ENCODE results near the gene HMGB3.
"Not testable (repeated sequence)": the region's sequence is repeated elsewhere in the genome, so short reads cannot be mapped to it uniquely, and the experiment has no call there.

Gene HMGB3

GRCh38 chrX:150980186-150980585 lies 2.9 kb upstream of the HMGB3 start:
- DNase-seq, result no peak

GRCh38 chrX:150980711-150981110 lies 2.4 kb upstream of the HMGB3 start:
- DNase-seq, result no peak

GRCh38 chrX:150982235-150982787 lies 824 bp upstream of the HMGB3 start:
- no peak for DNase-seq

- peak in 1 of 2 donors; percentile 12 for DNase-seq
Observed at GRCh38 chrX:150983521-150984168, 510 bp downstream of the HMGB3 start.

- DNase-seq, result peak; percentile 16 to 26
Observed at GRCh38 chrX:150984169-150984824, 1.2 kb downstream of the HMGB3 start.

GRCh38 chrX:150987687-150988086 lies 4.6 kb downstream of the HMGB3 start:
- DNase-seq, result not testable (repeated sequence)

- no peak for DNase-seq
Observed at GRCh38 chrX:150989420-150989819, 6.3 kb downstream of the HMGB3 start.

GRCh38 chrX:150990910-150991309 lies 7.8 kb downstream of the HMGB3 start:
- DNase-seq, result no peak

- no peak for DNase-seq
Observed at GRCh38 chrX:151000861-151001331, 17.8 kb downstream of the HMGB3 start.

GRCh38 chrX:151004085-151004484 lies 20.9 kb downstream of the HMGB3 start:
- DNase-seq, result no peak

GRCh38 chrX:151006410-151007109 lies 23.4 kb downstream of the HMGB3 start:
- no peak for DNase-seq

- no peak for DNase-seq
Observed at GRCh38 chrX:151009582-151009981, 26.4 kb downstream of the HMGB3 start.

GRCh38 chrX:151013164-151013743 lies 30.1 kb downstream of the HMGB3 start:
- no peak for DNase-seq

- DNase-seq, result no peak
Observed at GRCh38 chrX:151015684-151016083, 32.5 kb downstream of the HMGB3 start.

GRCh38 chrX:151019856-151020255 lies 36.7 kb downstream of the HMGB3 start:
- no peak for DNase-seq

- no peak for DNase-seq
Observed at GRCh38 chrX:151030845-151031244, 47.7 kb downstream of the HMGB3 start.

- no peak for DNase-seq
Observed at GRCh38 chrX:151031391-151031975, 48.3 kb downstream of the HMGB3 start.

- DNase-seq, result no peak
Observed at GRCh38 chrX:151039351-151039750, 56.2 kb downstream of the HMGB3 start.
